NCI-H748 treated with DMSO at 0.1 percent for 48 hours (cell line): Measurements from ENCODE around the gene TMEM185A.
"Not testable (repeated sequence)": the region's sequence is repeated elsewhere in the genome, so short reads cannot be mapped to it uniquely, and the experiment has no call there.

Source experiments
- DNase-seq: peaks from one replicate; lab custom pipeline; 2025; lab: John Stamatoyannopoulos, UW

Gene TMEM185A

DNA sequence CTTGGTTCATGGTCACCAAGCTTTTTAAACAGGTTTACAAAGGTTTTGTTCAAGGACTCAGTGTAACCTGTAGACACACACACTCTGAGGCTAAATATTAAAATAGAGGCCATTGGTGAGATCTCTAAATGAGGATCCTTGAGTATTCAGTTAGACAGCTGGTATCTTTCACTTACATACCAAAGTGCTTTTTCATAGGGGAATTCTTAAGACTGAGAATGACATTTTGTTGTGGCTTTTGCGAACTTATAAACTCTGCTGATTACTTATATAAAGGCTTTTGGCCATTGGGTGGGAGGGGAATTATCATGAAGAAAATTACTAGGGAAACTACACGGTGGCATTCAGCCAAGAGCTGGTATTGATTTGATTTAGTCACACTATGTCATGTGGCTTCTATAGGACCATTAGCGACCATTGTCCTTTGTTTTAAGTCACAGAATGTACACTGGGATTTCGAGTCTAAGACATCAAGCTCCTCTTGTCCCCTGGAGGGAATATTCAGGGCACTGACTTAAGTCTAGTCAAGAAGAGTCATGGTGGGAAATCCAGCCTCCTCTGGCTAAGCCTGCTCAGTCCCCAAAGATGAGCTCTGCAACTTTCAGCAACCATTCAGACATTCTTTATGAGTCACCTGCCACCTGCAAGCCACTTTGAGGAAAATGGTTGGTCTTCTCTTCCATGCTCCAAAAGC is 80.2 kb downstream of the TMEM185A start:
- not testable (repeated sequence) for DNase-seq

DNA sequence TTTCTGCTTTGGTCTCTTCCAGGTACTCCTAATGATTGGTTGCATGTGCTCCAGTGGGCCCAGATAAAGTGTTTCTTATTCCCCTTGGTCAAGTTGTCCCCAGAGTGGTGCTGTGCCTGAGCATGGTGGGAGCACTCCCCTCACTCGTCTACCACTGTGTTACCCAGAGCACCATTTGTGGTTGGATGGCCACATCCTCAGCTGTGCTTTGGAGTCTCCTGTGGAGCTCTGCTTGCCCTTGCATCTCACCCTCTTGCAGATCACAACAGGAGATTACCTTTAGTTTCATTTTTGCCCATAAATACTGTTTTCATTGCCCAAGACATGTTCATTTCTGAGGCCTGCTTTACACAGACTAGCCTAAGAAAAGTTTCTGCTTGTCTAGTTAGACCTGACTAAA is 81.1 kb downstream of the TMEM185A start:
- DNase-seq: not testable (repeated sequence)

- not testable (repeated sequence) for DNase-seq
These were observed 81.9 kb downstream of the TMEM185A start, which contains the start of gene HSFX3 for GRCh38 chrX:149549701-149550100. HSFX3 (minus strand) TSS chrX:149549924; CDS start chrX:149549852, 72 bp downstream.

DNA sequence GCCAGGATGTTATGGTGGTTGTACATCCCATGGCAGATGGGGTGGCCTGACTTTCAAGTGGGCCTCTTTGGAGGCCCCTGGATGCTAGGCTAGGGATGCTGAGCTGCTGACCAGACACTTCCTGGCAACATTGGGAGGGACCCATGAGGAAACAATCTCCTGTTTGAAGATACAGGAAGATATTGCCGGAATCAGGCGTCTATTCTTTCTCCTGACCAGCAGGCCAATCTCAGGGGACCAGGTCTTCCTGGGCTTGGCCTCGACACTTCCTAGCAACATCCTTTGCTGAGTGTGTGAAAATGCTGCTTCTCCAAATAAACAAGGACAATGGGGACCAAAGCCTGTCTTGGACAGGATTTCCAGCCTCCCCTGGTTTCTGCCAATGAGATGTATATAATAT is 83.8 kb downstream of the TMEM185A start:
- DNase-seq: not testable (repeated sequence)

DNA sequence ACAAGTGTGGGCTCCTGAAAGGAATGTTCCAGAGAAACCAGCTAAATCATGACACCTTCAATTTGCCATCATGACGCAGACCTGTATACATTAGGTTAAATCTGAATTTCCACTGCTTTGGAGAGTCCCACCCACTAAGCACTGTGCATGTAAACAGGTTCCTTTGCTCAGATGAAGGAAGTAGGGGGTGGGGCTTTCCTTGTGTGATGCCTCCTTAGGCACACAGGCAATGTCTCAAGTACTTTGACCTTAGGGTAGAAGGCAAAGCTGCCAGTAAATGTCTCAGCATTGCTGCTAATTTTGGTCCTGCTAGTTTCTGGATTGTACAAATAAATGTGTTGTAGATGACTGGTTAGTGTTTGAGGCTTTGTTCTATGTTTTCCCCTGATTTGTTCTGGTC is 84.6 kb downstream of the TMEM185A start:
- DNase-seq: not testable (repeated sequence)
